SK-MEL-5 (cell line): ENCODE results near the gene CADM2. TPM values are rescaled to one million over a fixed set of nuclear protein-coding genes. Genes with fewer than 3 reads are reported as not detected.

Experiments
- DNase-seq: peaks from one replicate; pipeline ENCODE4 v3.0.0-alpha.2; 2016; ENCODE audit warnings: low read depth, low spot score
- in situ Hi-C: cut with HindIII; loops from 2 replicates; pipeline ENCODE4 v1.10.0; 2016; ENCODE audit warnings: low sequenced_read_pairs, high pct_unique_total_duplicates, low pct_unique_long_range_greater_than_20kb
- total RNA-seq: library from RNA; depleted of rRNA; stranded (reverse); fragments of >200 nt; shearing (Covaris generic); gene quantifications from 2 replicates; pipeline ENCODE4 v1.2.3, GENCODE V29; 2014

The CADM2 gene
- total RNA-seq, 1 experiment from 2014 or later: not detected

- in situ Hi-C loops: no loop called here
- DNase-seq: no peak
Measured at GRCh38 chr3:85838921-85839320, 880.1 kb downstream of the CADM2 start.

- no peak for DNase-seq
- in situ Hi-C loops: no loop called here
Measured at GRCh38 chr3:85842081-85842480, 883.3 kb downstream of the CADM2 start.

- DNase-seq: no peak
- in situ Hi-C loops: no loop called here
Measured at GRCh38 chr3:85846940-85847339, 888.2 kb downstream of the CADM2 start.

GRCh38 chr3:85851071-85851470 lies 892.3 kb downstream of the CADM2 start:
- in situ Hi-C loops: no loop called here
- DNase-seq: no peak

- DNase-seq: no peak
- in situ Hi-C loops: no loop called here
Measured at GRCh38 chr3:85853805-85854204, 895.0 kb downstream of the CADM2 start.

- in situ Hi-C loops: no loop called here
- no peak for DNase-seq
Measured at GRCh38 chr3:85862893-85863455, 904.2 kb downstream of the CADM2 start.

- DNase-seq: no peak
- in situ Hi-C loops: no loop called here
Measured at GRCh38 chr3:85864896-85865295, 906.1 kb downstream of the CADM2 start.

- DNase-seq: no peak
- in situ Hi-C loops: no loop called here
Measured at GRCh38 chr3:85867072-85867471, 908.3 kb downstream of the CADM2 start.

- in situ Hi-C loops: no loop called here
- no peak for DNase-seq
Measured at GRCh38 chr3:85875589-85875988, 916.8 kb downstream of the CADM2 start.

GRCh38 chr3:85877631-85878030 lies 918.8 kb downstream of the CADM2 start:
- no peak for DNase-seq
- in situ Hi-C loops: no loop called here

GRCh38 chr3:85881833-85882393 lies 923.1 kb downstream of the CADM2 start:
- in situ Hi-C loops: no loop called here
- DNase-seq: no peak

GRCh38 chr3:85890043-85890555 lies 931.3 kb downstream of the CADM2 start:
- in situ Hi-C loops: no loop called here
- DNase-seq: no peak

GRCh38 chr3:85903434-85903833 lies 944.6 kb downstream of the CADM2 start:
- no peak for DNase-seq
- in situ Hi-C loops: no loop called here

GRCh38 chr3:85912980-85913379 lies 954.2 kb downstream of the CADM2 start:
- in situ Hi-C loops: no loop called here
- no peak for DNase-seq

GRCh38 chr3:85922374-85922773 lies 963.6 kb downstream of the CADM2 start:
- DNase-seq: no peak
- in situ Hi-C loops: no loop called here

GRCh38 chr3:85930718-85931117 lies 971.9 kb downstream of the CADM2 start:
- in situ Hi-C loops: no loop called here
- DNase-seq: no peak

- no peak for DNase-seq
- in situ Hi-C loops: no loop called here
Measured at GRCh38 chr3:85933326-85933725, 974.5 kb downstream of the CADM2 start.

GRCh38 chr3:85935171-85935570 lies 976.4 kb downstream of the CADM2 start:
- DNase-seq: no peak
- in situ Hi-C loops: no loop called here

- in situ Hi-C loops: no loop called here
- DNase-seq: no peak
Measured at GRCh38 chr3:85939074-85939482, 980.3 kb downstream of the CADM2 start.

GRCh38 chr3:85950435-85950834 lies 991.6 kb downstream of the CADM2 start:
- in situ Hi-C loops: no loop called here
- DNase-seq: no peak
